Endothelial cell of umbilical vein (primary cell): Measurements from ENCODE around the gene RTCA. TPM values are rescaled to one million over a fixed set of nuclear protein-coding genes. Genes with fewer than 3 reads are reported as not detected.

Source experiments
- BruUV-seq: library from RNA; stranded (reverse); fragments of 400-500 nt; replicated peaks from 2 replicates; lab custom pipeline; 2021; lab: Mats Ljungman, UMichigan
- CTCF ChIA-PET: fragments of 300-600, 350-600 bp; sonication (Branson Sonifier 250); formaldehyde crosslinking; loops from one replicate; lab custom pipeline; 2021; ENCODE audit warnings: antibody characterized with exemption, inconsistent platforms; lab: Charles Lee
- POLR2A ChIA-PET: fragments of 300-600, 350-600 bp; sonication (Branson Sonifier 250); formaldehyde crosslinking; loops from one replicate; lab custom pipeline; 2021; ENCODE audit warnings: antibody characterized with exemption, inconsistent platforms; lab: Charles Lee
- DNase-seq: peaks from one replicate; pipeline ENCODE4 v3.0.0-alpha.2; 2011; ENCODE audit warnings: low read depth, low spot score
- FAIRE-seq: peaks from 2 replicates; lab custom pipeline; 2011; peaks lifted over from hg19 to GRCh38; lab: Jason Lieb, UNC
- H2AFZ ChIP-seq: 2 replicates; pipeline ENCODE4 v1.6.0; 2012; ENCODE audit warnings: low read depth, low read length, control low read depth, inconsistent platforms
- H3K27ac ChIP-seq: 2 replicates; pipeline ENCODE4 v1.5.1; 2011; ENCODE audit warnings: low read depth, mild to moderate bottlenecking, control low read depth, low read length, moderate library complexity; ENCODE audit not compliant: insufficient read depth
- H3K27me3 ChIP-seq, 2 experiments: 2 replicates each; pipeline versions ENCODE4 v1.6.0 to v1.6.1; 2011; ENCODE audit warnings: low read length in 2 of 2, mixed read lengths in 1 of 2; ENCODE audit not compliant: control insufficient read depth in 2 of 2, insufficient read depth in 2 of 2
- H3K36me3 ChIP-seq, 2 experiments: 2 replicates in 1 of 2; 3 replicates in 1 of 2; pipeline ENCODE4 v1.5.1; 2011; ENCODE audit warnings: low read length in 2 of 2, mild to moderate bottlenecking in 1 of 2, moderate library complexity in 1 of 2; ENCODE audit not compliant: control insufficient read depth in 2 of 2, insufficient read depth in 2 of 2; ENCODE audit errors: extremely low read depth in 1 of 2
- H3K4me1 ChIP-seq: 3 replicates; pipeline ENCODE4 v1.5.1; 2011; ENCODE audit warnings: mild to moderate bottlenecking, low read length; ENCODE audit not compliant: control insufficient read depth, insufficient read depth; ENCODE audit errors: extremely low read depth
- H3K4me2 ChIP-seq: 2 replicates; pipeline ENCODE4 v1.6.1; 2011; ENCODE audit warnings: low read length, control low read depth, mixed read lengths; ENCODE audit not compliant: insufficient read depth
- H3K4me3 ChIP-seq, 3 experiments: fragments of 200-600 bp in 1 of 3; sonication (generic), shearing (Covaris generic) in 1 of 3; replicated peaks in 1 of 3; 2 replicates each; pipeline ENCODE4 v1.5.1; 2011 to 2016; ENCODE audit warnings: control low read depth in 3 of 3, low read length in 3 of 3, mild to moderate bottlenecking in 2 of 3, inconsistent platforms in 1 of 3, low read depth in 1 of 3, moderate library complexity in 1 of 3; ENCODE audit not compliant: insufficient read depth in 1 of 3
- H3K79me2 ChIP-seq: 2 replicates; pipeline ENCODE4 v1.6.0; 2012; ENCODE audit warnings: low read length, inconsistent platforms; ENCODE audit not compliant: control insufficient read depth, insufficient read depth
- H3K9ac ChIP-seq: replicated peaks from 2 replicates; pipeline ENCODE3; 2011; ENCODE audit warnings: low read length, control low read depth; ENCODE audit not compliant: insufficient read depth; ENCODE audit errors: extremely low read depth
- H3K9me1 ChIP-seq: replicated peaks from 3 replicates; pipeline ENCODE4 v1.6.0; 2011; ENCODE audit warnings: mild to moderate bottlenecking, low read length; ENCODE audit not compliant: control insufficient read depth, insufficient read depth; ENCODE audit errors: extremely low read depth
- H3K9me3 ChIP-seq: replicated peaks from 2 replicates; pipeline ENCODE4 v1.5.1; 2012; ENCODE audit warnings: low read length, inconsistent platforms; ENCODE audit not compliant: control insufficient read depth, insufficient read depth
- H4K20me1 ChIP-seq: replicated peaks from 2 replicates; pipeline ENCODE3; 2011; ENCODE audit warnings: mild to moderate bottlenecking, low read length; ENCODE audit not compliant: control insufficient read depth, insufficient read depth; ENCODE audit errors: extremely low read depth
- EZH2 ChIP-seq: IDR thresholded peaks from 2 replicates; pipeline ENCODE4 v1.6.1; 2012; ENCODE audit warnings: borderline replicate concordance, low read depth, mild to moderate bottlenecking, moderate library complexity, low read length, inconsistent platforms; ENCODE audit not compliant: severe bottlenecking
- FOS ChIP-seq: IDR thresholded peaks from 2 replicates; pipeline ENCODE4 v1.6.1; 2011; ENCODE audit warnings: mild to moderate bottlenecking, low read length, moderate library complexity, borderline replicate concordance; ENCODE audit not compliant: insufficient read depth
- GATA2 ChIP-seq: IDR thresholded peaks from 2 replicates; pipeline ENCODE4 v1.7.0; 2011; ENCODE audit warnings: low read depth, mild to moderate bottlenecking, moderate library complexity, mixed read lengths, low read length; ENCODE audit not compliant: insufficient read length, insufficient read depth
- JUN ChIP-seq: IDR thresholded peaks from 2 replicates; pipeline ENCODE4 v1.6.1; 2011; ENCODE audit warnings: borderline replicate concordance, low read depth; ENCODE audit not compliant: insufficient read length, insufficient read depth
- MYC ChIP-seq: IDR thresholded peaks from one replicate; pipeline ENCODE4 v1.6.1; 2011; ENCODE audit warnings: mild to moderate bottlenecking, low read depth, low read length
- POLR2A ChIP-seq: IDR thresholded peaks from 2 replicates; pipeline ENCODE4 v1.6.1; 2012; ENCODE audit warnings: low read depth, mild to moderate bottlenecking, control low read depth, low read length
- POLR2AphosphoS5 ChIP-seq: IDR thresholded peaks from 2 replicates; pipeline ENCODE4 v1.6.1; 2012; ENCODE audit warnings: low read depth, mild to moderate bottlenecking, control low read depth, low read length, moderate library complexity; ENCODE audit not compliant: insufficient read depth
- dilution Hi-C: fragments of 300-500 bp; cut with MboI; formaldehyde crosslinking; loops from one replicate; pipeline ENCODE4 v1.15.0; 2019; ENCODE audit warnings: low sequenced_read_pairs; ENCODE audit not compliant: extremely low pct_ligation_motif_present
- intact Hi-C: fragments of 100-400 bp; cut with micrococcal nuclease; formaldehyde crosslinking; loops from one replicate; pipeline ENCODE4 v1.10.0; 2022
- polyA plus RNA-seq, 4 experiments: library from polyadenylated mRNA; depleted of rRNA in 3 of 4; stranded (reverse) in 3 of 4; unstranded in 1 of 4; fragments of >200 nt; gene quantifications; 2 replicates each; pipeline versions ENCODE4 v1.2.1 to v1.2.3, GENCODE V29; 2011 to 2012; ENCODE audit warnings: missing spikeins in 1 of 4
- total RNA-seq: library from RNA; stranded (reverse); gene quantifications from 2 replicates; pipeline ENCODE4 v1.2.3, GENCODE V29; 2021
- TF ChIP-seq, protein P1 (sequence below), 2 donors: IDR thresholded peaks; 1 replicate in 1 of 2; 2 replicates in 1 of 2; pipeline ENCODE4 v1.5.1; 2011; ENCODE audit warnings: low read length in 2 of 2, mild to moderate bottlenecking in 2 of 2, moderate library complexity in 2 of 2, control low read depth in 1 of 2, inconsistent platforms in 1 of 2, low read depth in 1 of 2; ENCODE audit not compliant: insufficient read depth in 1 of 2; ENCODE audit errors: extremely low read depth in 1 of 2
- TF ChIP-seq, protein P2 (sequence below): IDR thresholded peaks from 2 replicates; pipeline ENCODE4 v1.6.1; 2011; ENCODE audit not compliant: insufficient read depth, insufficient read length

Gene RTCA
- total and polyA plus RNA-seq, 2 donors (not counting 3 experiments of a cell fraction or from before 2014, with no cell fraction given): 20.3 to 46.6 TPM

DNA sequence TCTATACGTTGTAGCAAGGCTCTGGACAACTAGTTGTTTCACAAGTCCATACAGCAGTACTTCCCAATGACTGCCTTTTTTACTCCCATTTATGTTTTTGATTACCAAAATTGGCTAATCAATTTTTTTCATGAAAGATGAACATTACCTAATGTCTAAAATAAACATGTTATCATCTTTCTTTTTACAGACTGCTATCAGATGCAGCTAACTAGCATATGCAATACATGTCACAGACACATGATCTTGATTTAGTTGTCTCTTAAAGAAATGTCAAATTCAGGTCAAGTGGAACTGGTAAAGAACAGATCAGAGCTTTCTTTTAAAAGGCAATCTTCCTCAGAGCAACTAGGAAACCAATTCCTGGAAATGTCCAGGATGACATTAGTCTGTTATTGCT lies 15.8 kb upstream of the RTCA start:
- Histone ChIP-seq H3K4me1 (peaks cover 10% of the 10 kb centered on the region), H3K9me3 (no peaks in the 10 kb centered on the region), H3K36me3 (no peaks in the 10 kb centered on the region), H4K20me1 (no peaks in the 10 kb centered on the region), H3K27me3 (peaks cover 0 to 6% of the 10 kb centered on the region in 2 experiments), H3K9me1 (no peaks in the 10 kb centered on the region), H3K4me3 (peak overlapping the region; percentile 5 to 63 (median 63)), H3K79me2 (peaks cover 11% of the 10 kb centered on the region), H2AFZ (peak overlapping the region; percentile 84), H3K27ac (no peak overlapping the region), H3K4me2 (peak overlapping the region; percentile 73), H3K9ac (no peak overlapping the region)
- FAIRE-seq (no peak), DNase-seq (no peak)
- TF ChIP-seq POLR2A (no peak), POLR2AphosphoS5 (no peak), JUN (no peak), MYC (no peak), GATA2 (no peak), FOS (no peak), EZH2 (no peak)
- TF ChIP-seq, protein P1, sequence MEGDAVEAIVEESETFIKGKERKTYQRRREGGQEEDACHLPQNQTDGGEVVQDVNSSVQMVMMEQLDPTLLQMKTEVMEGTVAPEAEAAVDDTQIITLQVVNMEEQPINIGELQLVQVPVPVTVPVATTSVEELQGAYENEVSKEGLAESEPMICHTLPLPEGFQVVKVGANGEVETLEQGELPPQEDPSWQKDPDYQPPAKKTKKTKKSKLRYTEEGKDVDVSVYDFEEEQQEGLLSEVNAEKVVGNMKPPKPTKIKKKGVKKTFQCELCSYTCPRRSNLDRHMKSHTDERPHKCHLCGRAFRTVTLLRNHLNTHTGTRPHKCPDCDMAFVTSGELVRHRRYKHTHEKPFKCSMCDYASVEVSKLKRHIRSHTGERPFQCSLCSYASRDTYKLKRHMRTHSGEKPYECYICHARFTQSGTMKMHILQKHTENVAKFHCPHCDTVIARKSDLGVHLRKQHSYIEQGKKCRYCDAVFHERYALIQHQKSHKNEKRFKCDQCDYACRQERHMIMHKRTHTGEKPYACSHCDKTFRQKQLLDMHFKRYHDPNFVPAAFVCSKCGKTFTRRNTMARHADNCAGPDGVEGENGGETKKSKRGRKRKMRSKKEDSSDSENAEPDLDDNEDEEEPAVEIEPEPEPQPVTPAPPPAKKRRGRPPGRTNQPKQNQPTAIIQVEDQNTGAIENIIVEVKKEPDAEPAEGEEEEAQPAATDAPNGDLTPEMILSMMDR (IDR thresholded peaks at IDR 0.05; ENCODE audit: extremely low read depth in 1 of 2, insufficient read depth in 1 of 2, low read depth in 1 of 2, low read length in 2 of 2): no peak
- TF ChIP-seq, protein P2, sequence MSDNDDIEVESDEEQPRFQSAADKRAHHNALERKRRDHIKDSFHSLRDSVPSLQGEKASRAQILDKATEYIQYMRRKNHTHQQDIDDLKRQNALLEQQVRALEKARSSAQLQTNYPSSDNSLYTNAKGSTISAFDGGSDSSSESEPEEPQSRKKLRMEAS: no peak
- ChIA-PET CTCF (interaction anchor here (0.6 to 1.6 kb wide), 6 partner anchors 16 to 618 kb away, joined by 3 to 5 read pairs (median 3); partner anchors contain the start of gene RTCA), POLR2A (interaction anchor here (0.9 to 1.0 kb wide), 2 partner anchors 13 to 39 kb away, joined by 3 read pairs; no protein-coding TSS in a partner anchor)
- intact Hi-C loops: no loop called here
- dilution Hi-C loops: no loop called here
- no TSS peak for BruUV-seq
